GM23248 (cell line): ENCODE measurements around the gene POFUT1. TPM values are rescaled to one million over a fixed set of nuclear protein-coding genes. Genes with fewer than 3 reads are reported as not detected.

Experiments
- DNase-seq: peaks from one replicate; pipeline ENCODE4 v3.0.0-alpha.2; 2015
- H2AFZ ChIP-seq: fragments of 200-600 bp; sonication (generic); 2 replicates; pipeline ENCODE4 v1.6.1; 2016; ENCODE audit warnings: antibody characterized with exemption
- H3F3A ChIP-seq: fragments of 200-600 bp; sonication (generic); 2 replicates; pipeline ENCODE4 v1.6.1; 2016; ENCODE audit warnings: mild to moderate bottlenecking, antibody characterized with exemption, mixed run types; ENCODE audit not compliant: insufficient read depth
- H3K27ac ChIP-seq: fragments of 200-600 bp; sonication (generic); 2 replicates; pipeline ENCODE4 v1.5.1; 2016; ENCODE audit warnings: mild to moderate bottlenecking
- H3K27me3 ChIP-seq: fragments of 200-600 bp; sonication (generic); replicated peaks from 2 replicates; pipeline ENCODE4 v1.6.1; 2016; ENCODE audit warnings: mild to moderate bottlenecking; ENCODE audit not compliant: insufficient read depth
- H3K36me3 ChIP-seq: fragments of 200-600 bp; sonication (generic); 2 replicates; pipeline ENCODE4 v1.6.1; 2016; ENCODE audit warnings: low read depth, mild to moderate bottlenecking
- H3K4me1 ChIP-seq: fragments of 200-600 bp; sonication (generic); 2 replicates; pipeline ENCODE4 v1.6.1; 2016; ENCODE audit warnings: mild to moderate bottlenecking; ENCODE audit not compliant: insufficient read depth
- H3K4me2 ChIP-seq: fragments of 200-600 bp; sonication (generic); one replicate; pipeline ENCODE4 v1.6.1; 2016; ENCODE audit warnings: mild to moderate bottlenecking; ENCODE audit not compliant: unreplicated experiment
- H3K4me3 ChIP-seq: fragments of 200-600 bp; sonication (generic); 2 replicates; pipeline ENCODE4 v1.5.1; 2016; ENCODE audit warnings: mild to moderate bottlenecking
- H3K79me2 ChIP-seq: fragments of 200-600 bp; sonication (generic); 2 replicates; pipeline ENCODE4 v1.6.1; 2016; ENCODE audit warnings: mild to moderate bottlenecking; ENCODE audit not compliant: insufficient read depth
- H3K9ac ChIP-seq: fragments of 200-600 bp; sonication (generic); 2 replicates; pipeline ENCODE4 v1.6.1; 2016; ENCODE audit warnings: mild to moderate bottlenecking
- H3K9me2 ChIP-seq: fragments of 200-600 bp; sonication (generic); 2 replicates; pipeline ENCODE4 v1.6.1; 2016; ENCODE audit warnings: mixed run types, mild to moderate bottlenecking, moderate library complexity; ENCODE audit not compliant: insufficient read depth
- H3K9me3 ChIP-seq: fragments of 200-600 bp; sonication (generic); one replicate; pipeline ENCODE4 v1.6.1; 2017; ENCODE audit warnings: low read depth
- H4K20me1 ChIP-seq: fragments of 200-600 bp; sonication (generic); 2 replicates; pipeline ENCODE4 v1.6.0; 2016; ENCODE audit not compliant: insufficient read depth
- EZH2 ChIP-seq: fragments of 200-600 bp; sonication (generic); IDR thresholded peaks from 2 replicates; pipeline ENCODE4 v1.6.1; 2018; ENCODE audit warnings: antibody characterized with exemption, mild to moderate bottlenecking; ENCODE audit not compliant: insufficient read depth, poor library complexity, severe bottlenecking
- EZH2phosphoT487 ChIP-seq: fragments of 200-600 bp; sonication (generic); IDR thresholded peaks from 2 replicates; pipeline ENCODE4 v1.6.1; 2018; ENCODE audit warnings: antibody characterized with exemption, moderate library complexity, mild to moderate bottlenecking, low read depth; ENCODE audit not compliant: insufficient read depth
- WGBS, 2 experiments: methylation state at CpG; one replicate each; pipeline ENCODE4 v1.1.6; 2015 to 2017; ENCODE audit warnings: low lambda C conversion rate in 2 of 2, low coverage in 1 of 2; ENCODE audit errors: missing lambda C conversion rate in 2 of 2; 5-methylcytosine and 5-hydroxymethylcytosine counted together
- in situ Hi-C: fragments of 300-500 bp; cut with MboI; formaldehyde crosslinking; loops from 2 replicates; pipeline ENCODE4 v1.15.0; 2020
- polyA plus RNA-seq: library from polyadenylated mRNA; unstranded; fragments of >200 nt; fragmentation: Nextera tagmentation; extraction: Ambion mirVana; gene quantifications from 2 replicates; pipeline ENCODE4 v1.2.1, GENCODE V29; 2016
- total RNA-seq: library from RNA; depleted of rRNA; stranded (reverse); fragments of >200 nt; shearing (Covaris generic); gene quantifications from 2 replicates; pipeline ENCODE4 v1.2.3, GENCODE V29; 2014

Gene POFUT1
- total and polyA plus RNA-seq, 2 experiments from 2014 or later, result 35.4 to 54.1 TPM

GRCh38 chr20:32199006-32199405 lies 8.7 kb upstream of the POFUT1 start:
- no peak for DNase-seq
- no peak overlapping the region for H3K4me2 ChIP-seq
- peaks cover 12% of the 10 kb centered on the region for H3K4me1 ChIP-seq
- no peak overlapping the region for H2AFZ ChIP-seq
- TF ChIP-seq EZH2phosphoT487, result no peak
- TF ChIP-seq EZH2, result no peak
- no peak overlapping the region for H3K4me3 ChIP-seq
- H3K36me3 ChIP-seq, result peaks cover 28% of the 10 kb centered on the region; the same call in 1 of the 2 replicates
- no peak overlapping the region for H3K27ac ChIP-seq
- 82 to 83% methylated on average over 4 of the region's 4 CpGs for WGBS, 2 experiments
- no peak overlapping the region for H3K9ac ChIP-seq
- H3K9me2 ChIP-seq, result no peaks in the 10 kb centered on the region
- H4K20me1 ChIP-seq, result no peaks in the 10 kb centered on the region; the same call in 1 of the 2 replicates
- H3F3A ChIP-seq, result peaks cover 6% of the 10 kb centered on the region; the same call in 1 of the 2 replicates
- no peaks in the 10 kb centered on the region for H3K27me3 ChIP-seq
- no peaks in the 10 kb centered on the region for H3K9me3 ChIP-seq
- in situ Hi-C loops, result no loop called here
- peaks cover 57% of the 10 kb centered on the region for H3K79me2 ChIP-seq

DNA sequence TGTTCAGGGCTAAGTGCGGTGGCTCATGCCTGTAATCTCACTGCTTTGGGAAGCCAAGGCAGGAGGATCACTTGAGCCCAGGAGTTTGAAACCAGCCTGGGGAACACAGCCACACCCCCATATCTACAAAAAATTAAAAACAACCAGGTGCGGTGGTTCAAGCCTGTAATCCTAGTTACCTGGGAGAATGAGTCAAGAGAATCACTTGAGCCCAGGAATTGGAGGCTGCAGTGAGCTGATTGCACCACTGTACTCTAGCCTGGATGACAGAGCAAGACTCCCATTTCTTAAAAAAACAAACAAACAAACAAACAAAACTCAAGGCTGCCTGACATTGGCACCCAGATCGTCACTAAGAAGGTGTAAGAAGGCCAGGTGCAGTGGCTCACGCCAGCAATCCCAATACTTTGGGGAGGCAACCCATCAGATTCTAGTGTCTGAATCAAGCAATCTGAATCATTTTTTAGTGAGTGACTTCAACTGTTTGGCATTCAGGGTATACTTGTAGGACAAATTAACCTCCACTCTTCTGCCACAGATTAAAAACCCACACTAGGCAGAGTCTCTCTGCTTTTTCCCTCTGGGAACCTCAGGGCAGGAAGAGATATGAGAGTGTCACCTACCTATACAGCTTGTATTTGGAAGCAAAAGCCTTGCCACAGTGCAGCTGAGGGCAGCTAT lies 6.2 kb upstream of the POFUT1 start:
- TF ChIP-seq EZH2phosphoT487 (no peak), EZH2 (no peak)
- Histone ChIP-seq H3F3A (peaks cover 19% of the 10 kb centered on the region), H3K9me3 (no peaks in the 10 kb centered on the region), H3K36me3 (peaks cover 28% of the 10 kb centered on the region; the same call in 1 of the 2 replicates), H4K20me1 (no peaks in the 10 kb centered on the region; the same call in 1 of the 2 replicates), H3K9ac (no peak overlapping the region; the same call in 1 of the 2 replicates), H3K79me2 (peaks cover 82% of the 10 kb centered on the region), H3K4me2 (no peak overlapping the region), H3K27ac (peak overlapping the region; percentile 19; the same call in 1 of the 2 replicates), H3K4me1 (peaks cover 28% of the 10 kb centered on the region), H2AFZ (no peak overlapping the region), H3K4me3 (no peak overlapping the region), H3K27me3 (no peaks in the 10 kb centered on the region), H3K9me2 (no peaks in the 10 kb centered on the region)
- peak; percentile 60 for DNase-seq
- WGBS, 2 experiments, result 80 to 82% methylated on average over 4 of the region's 4 CpGs
- in situ Hi-C loops, result no loop called here

- Histone ChIP-seq H3K9ac (no peak overlapping the region; the same call in 1 of the 2 replicates), H3K9me2 (no peaks in the 10 kb centered on the region), H3K4me3 (no peak overlapping the region), H3K36me3 (peaks cover 28% of the 10 kb centered on the region; the same call in 1 of the 2 replicates), H3K27ac (peak overlapping the region; percentile 19; the same call in 1 of the 2 replicates), H3K27me3 (no peaks in the 10 kb centered on the region), H3K4me2 (no peak overlapping the region), H3F3A (peaks cover 19% of the 10 kb centered on the region), H3K4me1 (peaks cover 33% of the 10 kb centered on the region), H2AFZ (no peak overlapping the region), H3K79me2 (peaks cover 87% of the 10 kb centered on the region), H4K20me1 (no peaks in the 10 kb centered on the region; the same call in 1 of the 2 replicates), H3K9me3 (no peaks in the 10 kb centered on the region)
- in situ Hi-C loops, result no loop called here
- WGBS, 2 experiments, result 67 to 78% methylated on average over 7 to 8 of the region's 8 CpGs
- TF ChIP-seq EZH2phosphoT487, result no peak
- no peak for TF ChIP-seq EZH2
- peak; percentile 26 for DNase-seq
Observed at GRCh38 chr20:32201977-32202363, 5.7 kb upstream of the POFUT1 start.

- Histone ChIP-seq H3K4me1 (peaks cover 36% of the 10 kb centered on the region), H3K27ac (0 out of 2 replicates have a peak overlapping the region, but pooled peaks have one; percentile 58), H3K79me2 (peaks cover 93% of the 10 kb centered on the region), H4K20me1 (no peaks in the 10 kb centered on the region; the same call in 1 of the 2 replicates), H3K27me3 (no peaks in the 10 kb centered on the region), H3F3A (peaks cover 19% of the 10 kb centered on the region), H2AFZ (no peak overlapping the region), H3K36me3 (peaks cover 19% of the 10 kb centered on the region; the same call in 1 of the 2 replicates), H3K9ac (no peak overlapping the region), H3K4me3 (no peak overlapping the region), H3K9me2 (no peaks in the 10 kb centered on the region), H3K9me3 (no peaks in the 10 kb centered on the region), H3K4me2 (no peak overlapping the region)
- in situ Hi-C loops, result no loop called here
- no peak for TF ChIP-seq EZH2phosphoT487
- TF ChIP-seq EZH2, result no peak
- no peak for DNase-seq
- WGBS, 2 experiments, result 83 to 84% methylated on average over 11 of the region's 11 CpGs
Observed at GRCh38 chr20:32203356-32204204, 4.1 kb upstream of the POFUT1 start.
